GM18508 (cell line): Measurements from ENCODE around the gene PPP1R9A.

Experiments
- ATAC-seq: cut with Tn5 transposase; IDR thresholded peaks from one replicate; pipeline ENCODE4 v1.9.1; 2021; ENCODE audit warnings: moderate number of reproducible peaks; ENCODE audit not compliant: insufficient read depth, unreplicated experiment

The PPP1R9A gene

DNA sequence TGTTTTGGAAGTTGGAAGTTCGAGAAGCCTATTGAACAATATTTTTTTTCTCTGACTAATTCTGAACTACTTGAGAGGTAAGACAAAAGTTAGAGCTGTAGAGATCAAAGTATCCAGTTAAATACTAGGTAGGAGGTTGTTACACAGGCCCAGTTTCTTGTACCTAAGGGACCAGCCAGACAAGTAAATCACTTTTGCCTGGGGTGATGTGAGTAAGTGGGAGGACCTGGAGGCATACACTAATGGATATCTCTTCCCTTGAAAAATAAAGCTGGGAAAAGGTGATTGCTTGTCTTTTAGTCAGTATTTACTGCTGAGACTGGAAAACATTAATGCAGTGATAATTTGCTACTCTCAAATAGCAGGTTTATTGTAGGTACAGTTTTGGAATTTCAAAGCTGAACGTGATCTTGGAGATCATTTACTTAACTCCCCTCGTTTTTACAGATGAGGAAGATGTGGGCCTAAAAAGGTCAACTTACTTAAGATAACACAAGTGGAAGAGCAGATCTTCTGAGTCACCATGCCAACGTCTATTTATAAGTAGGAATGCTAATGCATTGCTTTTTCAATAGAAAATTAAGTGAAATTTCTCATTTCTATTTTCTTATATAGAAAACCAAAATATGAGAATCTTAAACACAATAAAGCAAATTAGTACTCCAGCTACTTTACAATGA, 181.3 kb downstream of the PPP1R9A start:
- ATAC-seq: no peak

- no peak for ATAC-seq
Observed at GRCh38 chr7:95089414-95090315, 182.3 kb downstream of the PPP1R9A start.

GRCh38 chr7:95092324-95092723, 184.9 kb downstream of the PPP1R9A start:
- ATAC-seq: no peak

- ATAC-seq: no peak
Observed at GRCh38 chr7:95095259-95095965, 188.0 kb downstream of the PPP1R9A start.

DNA sequence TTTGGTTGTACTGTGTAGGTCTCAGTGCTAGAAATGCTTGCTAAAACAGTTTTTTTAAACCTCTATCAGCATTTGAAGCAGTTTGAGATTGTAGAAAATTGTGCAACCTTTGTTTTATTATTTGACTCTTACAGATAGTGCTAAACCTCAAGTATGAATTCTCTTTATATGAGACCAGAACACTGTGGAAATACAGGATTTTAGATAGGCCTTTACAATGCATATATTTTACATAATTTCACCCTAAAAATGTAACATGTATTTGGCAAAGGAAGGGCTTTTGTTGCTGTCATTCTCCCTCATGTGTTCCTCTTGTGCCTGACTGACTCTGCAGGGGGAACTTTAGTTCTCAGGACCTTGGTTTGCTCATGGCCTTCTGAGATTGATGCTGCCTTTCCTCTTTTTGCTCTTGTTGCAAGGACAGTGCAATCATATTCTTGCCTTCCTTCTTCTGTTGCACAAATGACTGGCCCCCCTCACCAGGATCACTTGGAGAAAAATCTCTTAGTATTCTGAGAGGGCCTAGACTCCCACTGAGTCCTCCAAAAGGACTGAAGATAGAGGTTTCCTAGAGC, 188.7 kb downstream of the PPP1R9A start:
- ATAC-seq: no peak

- ATAC-seq: no peak
Observed at GRCh38 chr7:95097291-95097690, 189.9 kb downstream of the PPP1R9A start.

DNA sequence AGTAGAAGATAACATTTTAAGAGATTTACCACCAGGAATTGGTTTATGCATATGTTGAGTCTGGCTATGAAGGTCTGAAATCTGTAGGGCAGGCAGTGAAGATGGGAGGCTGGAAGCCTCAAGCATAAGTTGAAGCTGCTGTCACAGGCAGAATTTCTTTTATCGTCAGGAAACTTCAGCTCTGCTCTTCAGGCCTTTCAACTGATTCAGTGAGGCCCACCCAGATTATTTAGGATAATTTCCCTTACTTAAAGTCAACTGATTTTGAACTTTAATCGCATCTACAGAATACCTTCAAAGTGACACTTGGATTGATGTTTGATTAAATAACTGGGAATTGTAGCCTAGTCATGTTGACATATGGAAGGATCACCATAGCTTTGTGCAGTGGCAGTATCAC, 190.5 kb downstream of the PPP1R9A start:
- no peak for ATAC-seq

DNA sequence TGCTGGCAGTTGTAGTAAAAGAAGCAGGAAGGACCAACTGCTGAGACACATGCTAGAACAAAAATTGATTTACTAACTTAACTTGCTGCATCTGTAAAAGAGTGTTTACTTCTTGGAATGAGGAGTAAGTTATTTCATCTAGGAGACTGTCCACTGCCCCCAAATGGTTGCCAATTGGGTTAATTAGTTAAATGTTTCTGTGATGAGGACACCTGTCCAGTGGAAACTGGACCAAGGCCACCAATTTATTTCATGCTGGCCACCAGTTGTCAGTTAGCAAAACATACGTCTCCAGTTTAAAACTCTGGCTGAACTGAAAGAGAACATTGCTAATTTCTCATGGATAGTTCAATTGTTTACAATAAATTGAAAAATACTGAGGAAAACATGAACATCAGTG, 191.7 kb downstream of the PPP1R9A start:
- no peak for ATAC-seq

DNA sequence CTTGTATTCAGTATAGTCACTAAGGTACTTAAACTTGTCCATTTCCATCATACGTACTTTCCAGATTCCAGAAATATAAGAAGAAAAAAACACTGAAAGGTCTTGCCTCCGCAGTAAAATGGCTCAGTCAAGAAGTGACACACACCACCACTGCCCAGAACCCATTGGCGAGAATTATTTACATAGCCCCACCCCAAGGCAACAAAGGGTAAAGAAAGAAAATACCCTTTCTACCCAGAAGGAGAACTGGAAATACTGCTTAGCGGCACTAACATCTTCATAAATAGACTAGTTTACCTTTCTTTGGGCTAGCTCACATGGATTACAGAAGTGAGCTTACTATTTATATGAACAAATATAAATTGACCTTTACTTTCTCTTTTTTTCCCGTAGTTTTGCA, 194.0 kb downstream of the PPP1R9A start:
- ATAC-seq: no peak

GRCh38 chr7:95102662-95103061, 195.3 kb downstream of the PPP1R9A start:
- no peak for ATAC-seq

DNA sequence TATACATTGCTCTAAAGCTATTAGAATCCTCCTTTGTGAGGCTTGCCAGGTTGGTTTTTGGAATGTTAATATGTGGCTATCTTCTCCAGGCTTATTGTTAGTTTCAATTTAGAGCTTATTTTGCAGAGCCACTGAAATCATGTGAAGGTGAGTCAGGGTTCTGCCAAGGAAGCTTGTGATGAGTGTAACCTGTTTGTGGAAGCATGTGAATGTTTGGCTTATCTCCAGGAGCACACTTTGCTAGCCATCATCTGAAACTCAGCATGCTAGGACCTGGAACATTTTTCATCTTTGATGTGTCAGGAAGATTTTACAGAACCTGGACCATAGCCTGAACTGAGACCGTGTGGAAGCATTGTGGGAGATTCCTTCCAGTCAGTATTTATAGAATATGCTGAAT, 197.3 kb downstream of the PPP1R9A start:
- no peak for ATAC-seq

DNA sequence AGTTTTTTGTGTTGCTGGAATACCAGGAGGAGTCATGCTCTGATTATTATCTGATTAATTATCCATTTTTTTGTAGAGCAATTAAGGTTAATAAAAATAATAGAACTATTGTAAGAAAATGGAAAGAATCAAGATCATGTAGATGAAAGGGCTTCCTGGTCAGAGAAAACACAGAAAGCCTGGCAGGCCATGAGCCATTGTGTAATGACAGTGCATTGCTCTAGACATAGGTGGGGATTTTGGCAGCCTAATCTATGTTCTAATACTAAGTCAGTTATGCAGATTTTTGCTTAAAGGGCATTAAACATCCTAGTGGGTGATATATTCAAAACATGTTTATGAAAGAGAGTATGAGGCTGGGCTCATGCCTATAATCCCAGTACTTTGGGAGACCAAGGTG, 198.2 kb downstream of the PPP1R9A start:
- ATAC-seq: no peak

DNA sequence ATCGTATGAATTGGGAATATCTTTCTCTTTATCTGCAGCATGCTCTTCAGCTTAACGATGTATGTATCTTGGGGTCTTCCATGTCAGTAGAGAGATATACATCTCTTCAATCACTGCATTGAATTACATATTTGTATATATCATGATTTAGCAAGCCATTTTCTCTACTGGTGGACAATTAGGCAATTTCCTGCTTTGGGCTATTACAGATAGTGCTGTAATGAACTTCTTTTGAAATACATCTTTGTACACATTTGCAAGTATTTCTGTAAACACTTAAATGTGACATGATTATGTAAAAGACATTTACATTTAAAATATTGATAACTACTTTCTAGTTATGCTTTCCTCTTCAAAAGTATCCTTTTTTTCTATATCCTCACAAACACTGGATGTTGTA, 199.0 kb downstream of the PPP1R9A start:
- ATAC-seq: no peak

GRCh38 chr7:95110707-95111106, 203.3 kb downstream of the PPP1R9A start:
- no peak for ATAC-seq

DNA sequence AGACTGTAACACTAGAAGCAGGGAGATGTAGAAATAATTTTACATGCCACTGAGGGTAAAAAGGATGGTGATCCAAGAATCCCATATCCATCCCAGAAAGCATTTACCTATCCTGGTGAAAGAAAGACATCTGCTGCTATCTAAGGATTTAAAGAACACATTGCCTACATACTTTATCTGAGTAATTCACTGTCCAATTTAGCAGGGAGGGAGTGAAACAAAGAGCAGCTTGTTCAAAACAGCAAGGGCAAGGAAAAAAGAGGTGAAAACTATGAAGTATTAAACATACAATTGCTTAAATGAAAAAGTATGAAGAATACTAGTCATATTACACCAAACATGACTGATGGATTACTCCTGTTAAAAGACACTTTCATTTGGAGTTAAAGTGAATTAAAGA, 206.2 kb downstream of the PPP1R9A start:
- ATAC-seq: no peak

DNA sequence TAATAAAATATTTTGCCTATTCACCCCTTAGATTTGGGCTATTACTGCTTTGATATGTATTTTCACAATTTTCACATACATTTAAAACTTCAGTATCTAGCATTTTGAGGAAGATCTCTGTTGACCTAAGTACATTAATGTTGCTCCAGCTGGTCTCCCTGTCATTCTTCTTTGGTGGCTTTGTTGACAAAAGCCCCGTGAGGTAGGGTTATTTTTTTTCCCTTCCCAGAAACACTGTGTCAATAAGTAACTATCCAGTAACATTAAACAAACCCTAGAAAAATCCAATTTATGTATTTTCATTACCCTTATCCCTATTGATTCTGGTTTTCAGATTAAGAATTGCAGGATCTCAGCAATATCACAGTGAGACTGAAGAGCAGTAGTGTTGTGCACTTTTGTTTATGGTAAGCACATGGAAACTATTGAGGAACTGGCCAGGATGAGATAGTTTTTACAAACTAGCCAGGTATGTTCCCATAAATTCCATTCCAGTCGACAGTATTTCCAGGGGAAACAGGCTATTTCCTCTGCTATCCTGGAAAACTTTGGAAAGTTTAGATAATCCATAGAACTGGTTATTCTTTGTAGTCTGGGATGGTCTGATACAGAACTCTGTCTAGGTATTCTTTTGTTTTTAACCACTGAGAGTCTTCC, 218.8 kb downstream of the PPP1R9A start:
- no peak for ATAC-seq

DNA sequence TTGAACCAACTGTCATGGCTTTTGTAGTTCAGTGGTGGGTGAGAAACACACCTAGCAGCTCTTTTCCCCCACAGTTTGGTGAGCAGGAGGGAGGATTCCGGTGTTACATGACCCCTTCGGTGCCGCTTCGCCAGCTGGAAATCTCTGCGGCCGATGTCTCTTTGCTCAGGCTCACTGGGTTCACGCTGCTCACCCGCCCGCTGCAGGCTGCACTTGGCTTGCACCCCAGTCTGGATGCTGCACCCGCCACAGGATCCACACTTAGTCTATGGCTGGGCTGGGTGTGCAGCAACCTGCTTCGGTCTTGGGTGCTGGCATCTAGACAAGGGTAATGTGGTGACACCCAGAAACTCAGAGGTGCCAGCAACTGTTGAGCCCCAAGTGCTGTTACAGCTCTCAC, 225.1 kb downstream of the PPP1R9A start:
- ATAC-seq: no peak

- no peak for ATAC-seq
Observed at GRCh38 chr7:95139922-95140321, 232.5 kb downstream of the PPP1R9A start.

DNA sequence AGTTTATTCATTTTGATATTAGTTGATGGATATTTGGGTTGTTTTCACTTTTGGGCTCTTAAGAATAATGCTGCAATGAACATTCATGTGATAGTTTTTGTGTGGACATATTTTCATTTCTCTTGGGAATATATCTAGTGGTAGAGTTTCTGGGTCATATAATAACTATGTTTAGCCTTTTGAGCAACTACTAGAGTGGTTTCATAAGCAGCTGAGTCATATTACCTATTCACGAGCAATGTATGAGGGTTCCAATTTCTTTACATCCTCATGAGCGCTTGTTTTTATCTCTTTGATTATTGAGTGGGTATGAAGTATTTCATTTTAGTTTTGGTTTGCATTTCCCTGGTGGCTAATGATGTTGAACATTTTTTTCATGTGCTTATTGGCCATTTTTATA, 234.4 kb downstream of the PPP1R9A start:
- ATAC-seq: no peak

- no peak for ATAC-seq
Observed at GRCh38 chr7:95144256-95144655, 236.9 kb downstream of the PPP1R9A start.
